NCI-H2171 treated with DMSO at 0.1 percent for 48 hours (cell line): Measurements from ENCODE around the gene NKD2.
A peak's percentile ranks its signal among the peaks of the same experiment; 100 is the strongest.

Source experiments
- DNase-seq: peaks from one replicate; lab custom pipeline; 2025; lab: John Stamatoyannopoulos, UW

The NKD2 gene

GRCh38 chr5:1029945-1030625, 21.5 kb downstream of the NKD2 start:
- DNase-seq: no peak

GRCh38 chr5:1030801-1031271, 22.2 kb downstream of the NKD2 start:
- DNase-seq: no peak

- no peak for DNase-seq
These were observed 22.8 kb downstream of the NKD2 start for GRCh38 chr5:1031306-1031959.

- no peak for DNase-seq
These were observed 23.4 kb downstream of the NKD2 start for GRCh38 chr5:1032011-1032410.

GRCh38 chr5:1032551-1033027, 24.0 kb downstream of the NKD2 start:
- no peak for DNase-seq

GRCh38 chr5:1033178-1033577, 24.6 kb downstream of the NKD2 start:
- no peak for DNase-seq

- no peak for DNase-seq
These were observed 25.2 kb downstream of the NKD2 start for GRCh38 chr5:1033606-1034420.

GRCh38 chr5:1034421-1034905, 25.9 kb downstream of the NKD2 start:
- no peak for DNase-seq

- DNase-seq: no peak
These were observed 26.4 kb downstream of the NKD2 start for GRCh38 chr5:1034986-1035385.

- no peak for DNase-seq
These were observed 27.1 kb downstream of the NKD2 start for GRCh38 chr5:1035421-1036405.

GRCh38 chr5:1036504-1037122, 28.0 kb downstream of the NKD2 start:
- DNase-seq: no peak

GRCh38 chr5:1037123-1037670, 28.6 kb downstream of the NKD2 start:
- peak; percentile 51 for DNase-seq

GRCh38 chr5:1037671-1038416, 29.2 kb downstream of the NKD2 start:
- DNase-seq: no peak

- DNase-seq: no peak
These were observed 30.0 kb downstream of the NKD2 start for GRCh38 chr5:1038417-1039209.

GRCh38 chr5:1039210-1039548, 30.6 kb downstream of the NKD2 start:
- no peak for DNase-seq

- no peak for DNase-seq
These were observed 31.2 kb downstream of the NKD2 start for GRCh38 chr5:1039706-1040260.

- no peak for DNase-seq
These were observed 32.0 kb downstream of the NKD2 start for GRCh38 chr5:1040571-1040970.

- no peak for DNase-seq
These were observed 32.9 kb downstream of the NKD2 start for GRCh38 chr5:1041225-1042143.
